Fibroblast of skin of left quadriceps (primary cell): ENCODE data around the gene GREB1.

ENCODE experiments used
- DNase-seq, 2 experiments: peaks; one replicate each; pipeline ENCODE4 v3.0.0-alpha.2; 2013; ENCODE audit warnings: low read depth in 2 of 2

Gene GREB1

DNA sequence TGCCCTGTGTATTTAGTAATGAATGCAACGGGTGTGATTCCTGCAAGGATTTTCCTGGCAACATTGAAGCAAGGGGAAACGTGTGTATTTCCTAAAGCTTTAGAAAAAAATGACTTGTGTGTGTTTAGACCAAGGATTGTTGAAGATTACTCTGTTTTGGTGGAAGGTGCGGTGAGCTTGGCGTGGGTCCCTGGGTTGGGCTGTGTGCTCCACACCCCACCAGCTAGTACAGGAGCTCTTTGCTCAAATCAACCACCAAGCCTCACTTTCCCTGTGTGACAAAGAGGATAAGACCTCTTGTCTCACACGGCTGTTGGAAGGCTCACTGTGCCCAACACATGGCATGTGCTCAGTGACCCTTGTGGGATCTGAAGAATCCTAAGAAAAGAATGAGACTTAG is 21.4 kb upstream of the GREB1 start:
- DNase-seq: no peak

DNA sequence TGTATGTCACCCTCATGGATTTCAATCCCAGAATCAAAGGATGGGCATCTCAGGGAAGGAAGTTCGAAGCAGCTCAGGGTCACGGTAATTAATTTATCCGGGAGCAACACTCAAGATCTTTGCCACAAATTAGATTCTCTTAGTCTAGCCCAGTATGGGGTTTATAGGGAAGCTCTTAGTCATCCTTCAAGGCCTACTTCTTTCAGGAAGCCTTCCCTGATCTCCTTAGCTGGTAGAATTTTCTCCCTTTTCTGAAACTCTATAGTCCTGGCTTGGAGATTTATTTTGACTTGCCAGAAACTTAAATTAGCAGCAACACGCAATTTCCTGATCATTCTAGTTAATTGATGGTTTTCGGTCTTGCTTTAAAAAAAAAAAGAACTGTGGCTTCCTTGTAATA is 20.5 kb upstream of the GREB1 start:
- no peak for DNase-seq

DNA sequence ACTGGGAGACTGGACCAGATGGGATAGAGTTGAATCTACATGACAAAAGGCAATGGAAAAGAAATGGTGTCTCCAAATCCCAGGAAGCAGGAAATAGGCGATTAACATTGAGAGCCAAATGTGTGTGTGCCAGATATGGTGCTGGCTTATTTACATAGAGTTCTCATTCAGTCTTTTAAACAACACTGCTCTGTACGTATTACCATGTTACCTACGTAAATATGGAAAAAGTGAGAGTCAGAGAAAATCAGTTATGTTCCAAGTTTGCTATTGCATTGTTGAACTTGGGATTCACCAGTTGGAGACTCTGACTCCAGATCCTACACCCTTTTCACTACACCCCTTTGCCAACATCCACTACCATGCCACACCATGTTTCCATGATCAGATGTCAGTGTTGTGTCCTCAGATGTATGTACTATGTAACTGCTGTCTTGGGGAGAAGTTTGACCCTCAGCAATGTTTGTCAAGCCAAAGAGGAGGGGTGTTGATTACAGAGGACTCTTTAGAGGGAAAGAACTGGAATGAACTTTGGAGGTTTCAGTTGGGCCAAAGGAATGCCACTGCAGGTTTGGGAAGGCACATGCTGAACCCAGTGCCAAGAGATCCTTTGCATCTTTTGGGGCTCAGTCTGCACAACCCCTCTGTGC is 19.6 kb upstream of the GREB1 start:
- no peak for DNase-seq

DNA sequence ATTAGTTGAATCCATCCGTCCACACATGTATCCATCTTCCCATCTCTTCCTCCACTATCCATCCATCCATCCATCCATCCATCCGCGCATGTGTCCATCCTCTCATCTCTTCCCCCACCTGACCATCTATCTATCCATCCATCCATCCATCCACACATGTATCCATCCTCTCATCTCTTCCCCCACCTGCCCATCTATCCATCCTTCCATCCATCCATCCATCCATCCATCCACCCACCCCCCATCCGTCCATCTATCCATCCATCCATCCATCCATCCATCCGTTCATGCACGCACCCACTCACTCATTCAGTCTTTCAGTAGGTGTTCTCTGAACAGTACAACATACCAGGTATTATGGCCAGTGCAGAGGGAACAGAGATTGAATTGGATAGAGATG is 18.9 kb upstream of the GREB1 start:
- DNase-seq: no peak

- DNase-seq: no peak
These were observed 18.3 kb upstream of the GREB1 start for GRCh38 chr2:11515490-11515981.

GRCh38 chr2:11516984-11517648 is 16.7 kb upstream of the GREB1 start:
- DNase-seq: no peak

- DNase-seq: no peak
These were observed 15.9 kb upstream of the GREB1 start for GRCh38 chr2:11517906-11518305.

DNA sequence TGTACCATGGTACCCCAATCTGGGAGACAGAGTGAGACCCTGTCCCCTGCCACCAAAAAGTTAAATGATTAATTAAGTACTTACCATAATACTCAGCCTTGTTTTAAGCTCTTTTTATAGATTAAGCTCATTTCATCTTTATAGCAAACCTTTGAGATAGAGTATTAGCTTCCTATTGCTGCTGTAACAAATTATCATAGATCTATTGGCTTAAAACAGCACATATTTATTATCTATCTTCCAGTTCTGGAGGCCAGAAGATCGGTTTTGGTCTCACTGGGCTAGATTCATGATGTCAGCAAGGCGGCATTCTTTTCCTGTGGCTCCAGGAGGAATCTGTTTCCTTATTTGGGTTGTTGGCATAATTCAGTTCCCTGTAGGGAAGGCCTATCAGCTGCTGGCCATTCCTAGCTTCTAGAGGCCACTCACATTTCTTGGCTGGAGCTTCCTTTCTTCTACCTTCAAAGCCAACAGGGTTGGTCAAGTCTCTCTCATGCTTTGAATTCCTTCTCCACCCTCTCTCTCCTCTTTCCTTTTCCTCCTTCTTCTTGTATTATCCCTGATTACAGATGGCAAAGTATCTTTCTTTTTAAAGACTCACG is 13.7 kb upstream of the GREB1 start:
- no peak for DNase-seq

GRCh38 chr2:11521775-11522174 is 12.1 kb upstream of the GREB1 start:
- no peak for DNase-seq

DNA sequence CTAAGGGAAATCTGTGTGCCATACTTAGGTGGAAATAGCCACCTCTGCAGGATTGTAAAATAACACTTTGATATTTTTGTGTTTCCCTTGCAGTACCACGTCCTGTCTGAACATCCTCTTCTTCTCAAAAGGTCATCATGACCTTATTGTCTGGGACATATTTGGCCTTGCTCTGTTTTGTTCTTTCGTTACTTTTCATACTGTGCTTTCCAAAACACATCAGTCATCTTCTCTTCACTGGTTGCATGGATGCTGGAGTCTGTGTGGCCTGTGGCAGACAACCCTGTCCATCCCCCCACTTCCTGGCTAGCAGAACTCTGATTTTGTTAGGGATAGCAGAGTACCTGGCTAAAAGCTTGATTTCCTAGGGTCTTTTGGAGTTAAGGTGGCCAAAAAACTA is 9.4 kb upstream of the GREB1 start:
- DNase-seq: no peak

- no peak for DNase-seq
These were observed 8.1 kb upstream of the GREB1 start for GRCh38 chr2:11525762-11526161.

- no peak for DNase-seq
These were observed 6.8 kb upstream of the GREB1 start for GRCh38 chr2:11527001-11527400.

DNA sequence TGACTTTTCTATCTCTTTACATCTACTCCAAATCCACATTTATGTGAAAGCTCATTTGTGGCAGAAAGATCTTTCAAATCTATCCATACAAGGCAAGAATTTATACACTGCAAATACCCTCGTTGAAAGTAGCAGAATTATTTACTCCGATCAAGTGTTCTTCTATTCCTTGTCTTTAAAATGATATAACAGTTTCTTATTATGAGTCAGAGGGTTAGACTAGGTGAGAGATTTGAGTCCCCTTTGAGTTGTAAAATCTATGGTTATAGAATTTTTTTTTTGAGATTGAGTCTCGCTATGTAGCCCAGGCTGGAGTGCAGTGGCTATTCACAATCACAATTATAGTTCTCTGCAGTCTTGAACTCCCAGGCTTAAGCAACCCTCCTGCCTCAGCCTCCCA is 5.6 kb upstream of the GREB1 start:
- DNase-seq: no peak

DNA sequence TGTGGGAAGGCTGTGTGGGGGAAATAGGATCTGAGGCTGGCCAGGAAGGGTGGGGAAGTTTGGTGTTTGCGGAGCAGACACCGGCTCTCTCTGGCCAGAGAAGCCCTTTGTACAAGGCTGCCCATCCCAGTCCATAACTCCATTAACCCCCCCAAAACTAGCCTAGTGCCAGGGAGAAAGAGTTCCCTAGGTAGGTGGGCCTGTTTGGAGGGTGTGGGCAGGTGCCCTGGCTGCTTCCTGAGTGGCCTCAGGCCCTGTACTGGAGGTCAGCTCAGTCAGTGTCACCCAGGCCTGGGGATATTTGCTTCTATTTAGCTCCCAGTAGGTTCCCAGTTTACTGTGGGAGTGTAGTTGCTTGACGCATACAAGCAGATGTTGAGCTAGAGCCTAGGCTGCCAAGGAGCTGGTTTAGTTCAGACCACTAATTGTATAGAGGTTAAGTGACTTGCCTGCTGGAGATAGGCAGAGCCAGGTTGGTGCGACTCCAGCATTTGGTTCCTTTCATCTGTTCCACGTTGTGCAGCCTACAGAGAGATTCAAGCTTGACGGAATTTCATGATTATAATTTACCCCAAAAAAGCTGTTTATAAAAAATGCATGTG is 2.9 kb upstream of the GREB1 start:
- no peak for DNase-seq

GRCh38 chr2:11532416-11533055 is 1.3 kb upstream of the GREB1 start:
- no peak for DNase-seq

DNA sequence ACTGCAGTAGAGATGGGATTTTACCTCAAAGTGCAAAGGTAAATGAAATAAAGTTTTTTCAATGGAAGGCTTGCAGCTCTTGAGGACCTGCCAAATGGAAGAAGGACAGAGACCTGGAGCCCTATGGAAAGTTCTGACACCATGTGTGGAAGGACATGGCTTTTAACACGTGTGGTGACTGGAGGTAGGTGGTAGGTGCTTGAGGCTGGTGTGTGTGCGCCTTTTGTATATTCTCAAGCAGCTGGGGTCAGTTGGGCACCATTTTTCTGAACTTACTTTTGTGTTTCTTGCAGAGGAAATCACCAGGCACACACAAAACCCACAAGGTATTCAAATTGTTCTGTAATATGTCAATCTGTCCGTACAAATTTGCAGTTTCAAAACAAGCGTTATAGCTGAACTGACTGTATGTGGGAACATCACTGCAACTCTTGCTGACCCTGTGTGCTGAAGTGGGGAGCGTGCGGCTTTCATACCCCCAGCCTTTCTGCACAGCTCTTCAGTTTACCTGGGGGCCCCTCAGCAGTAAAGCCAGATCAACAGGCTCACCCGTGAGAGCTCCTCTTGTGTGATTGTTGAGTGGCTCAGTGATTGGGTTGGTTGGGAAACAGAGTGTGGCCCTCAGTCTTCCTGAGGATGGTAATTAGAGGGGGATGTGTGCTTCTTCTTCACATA is 363 bp downstream of the GREB1 start:
- no peak for DNase-seq

DNA sequence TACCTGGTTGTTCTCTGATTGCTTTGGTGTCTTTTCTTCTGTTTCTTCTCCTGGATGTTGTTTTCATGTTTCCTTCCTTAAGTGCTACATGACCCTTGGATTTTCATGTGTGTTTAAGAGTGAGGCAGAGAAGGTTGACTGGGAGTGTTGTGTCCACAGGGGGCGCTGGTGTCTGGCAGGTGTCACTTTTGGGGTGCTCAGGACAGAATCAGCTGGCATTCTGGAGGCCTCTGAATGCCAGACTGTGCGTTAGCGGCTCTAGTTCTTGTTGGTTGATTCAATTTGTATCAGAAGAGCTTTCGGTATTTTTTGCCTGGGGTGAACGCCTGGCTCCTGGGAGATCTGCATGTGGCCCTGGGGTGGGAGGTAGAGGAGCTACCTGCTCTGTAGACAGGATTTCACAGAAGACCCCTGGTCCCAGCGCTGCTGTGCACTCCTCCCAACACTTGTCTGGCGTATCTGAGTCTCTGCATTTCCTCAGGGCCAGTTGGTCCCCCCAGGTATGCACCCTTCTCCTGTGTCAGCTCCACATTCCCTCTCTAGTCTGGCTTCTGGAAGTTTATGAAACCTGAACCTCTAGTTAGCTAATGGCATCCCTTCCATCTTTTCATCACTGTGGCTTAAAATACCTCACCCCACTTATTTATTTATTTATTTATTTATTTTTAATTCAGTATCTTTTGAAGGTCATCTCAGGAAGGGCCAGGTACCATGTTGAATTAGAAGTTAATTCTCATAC is 1.1 kb downstream of the GREB1 start:
- no peak for DNase-seq

- no peak for DNase-seq
These were observed 2.1 kb downstream of the GREB1 start for GRCh38 chr2:11535899-11536344.

GRCh38 chr2:11537951-11538350 is 4.1 kb downstream of the GREB1 start:
- DNase-seq: no peak

DNA sequence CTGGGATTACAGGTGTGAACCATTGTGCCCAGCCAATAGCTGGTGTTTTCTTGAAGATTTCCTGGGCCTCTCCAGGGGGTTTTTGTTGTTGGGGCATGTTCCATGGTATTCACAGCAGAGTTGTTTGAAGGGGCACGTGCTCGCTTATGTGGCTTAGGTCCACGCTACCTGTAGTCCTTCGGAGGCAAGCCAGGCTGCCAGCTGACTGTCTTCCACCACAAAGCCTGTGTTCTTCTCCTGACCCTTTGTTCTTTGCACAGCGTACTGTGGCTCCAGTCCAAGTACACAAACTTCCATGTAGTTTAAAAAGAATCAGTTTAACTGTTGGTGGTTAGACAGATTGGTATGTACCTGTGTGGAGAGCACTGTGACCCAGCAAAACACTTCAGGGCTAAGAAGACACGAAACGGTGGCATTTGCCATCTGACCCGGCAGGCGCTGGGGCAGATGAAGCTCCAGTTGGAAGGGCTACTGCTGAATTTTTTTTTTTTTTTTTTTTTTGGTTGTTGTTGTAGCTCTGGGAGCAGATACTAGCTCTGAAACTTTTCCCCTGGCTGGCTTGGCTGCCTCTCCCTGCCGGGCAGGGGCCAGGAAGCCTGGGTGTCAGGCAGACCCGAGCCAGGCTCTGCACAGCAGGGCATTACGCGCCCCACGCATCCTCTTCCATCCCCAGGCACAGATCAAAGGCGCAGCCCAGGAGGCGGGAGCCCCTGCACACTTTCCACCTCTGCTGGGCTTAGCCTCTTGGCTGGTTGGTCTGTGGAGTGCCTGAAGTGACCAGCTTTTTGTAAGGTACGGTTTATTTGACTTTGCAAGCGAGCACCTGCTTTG is 5.7 kb downstream of the GREB1 start:
- no peak for DNase-seq
